Measurements from ENCODE around the gene PCBD1. TPM values are rescaled to one million over a fixed set of nuclear protein-coding genes. Genes with fewer than 3 reads are reported as not detected.

The PCBD1 gene
- total and polyA plus RNA-seq, 2 experiments from 2014 or later, result 33.3 to 78.5 TPM

GRCh38 chr10:70866424-70866823 lies 21.9 kb downstream of the PCBD1 start:
- Histone ChIP-seq H3K4me1 (ENCODE audit: insufficient read depth) (0 out of 2 replicates have a peak, but pooled peaks cover 7% of the 10 kb centered on the region), H3K27ac (ENCODE audit: low read depth) (0 out of 2 replicates have a peak overlapping the region, but pooled peaks have one; percentile 26), H3K4me3 (no peak overlapping the region), H3K27me3 (ENCODE audit: insufficient read depth) (no peaks in the 10 kb centered on the region), H3F3A (replicated peaks; ENCODE audit: low read depth) (no peaks in the 10 kb centered on the region), H4K20me1 (replicated peaks; ENCODE audit: insufficient read depth) (0 out of 2 replicates have a peak, but pooled peaks cover 4% of the 10 kb centered on the region), H3K79me2 (replicated peaks; ENCODE audit: insufficient read depth) (no peaks in the 10 kb centered on the region), H3K9me2 (ENCODE audit: insufficient read depth) (no peaks in the 10 kb centered on the region), H2AFZ (no peak overlapping the region), H3K4me2 (no peak overlapping the region), H3K36me3 (ENCODE audit: insufficient read depth) (peaks cover 14% of the 10 kb centered on the region)
- Mint-ChIP-seq H3K4me1 (peaks cover 23% of the 10 kb centered on the region), H3K4me3 (no peak overlapping the region), H3K27ac (no peak overlapping the region), H3K9me3 (no peaks in the 10 kb centered on the region), H3K36me3 (ENCODE audit: low read depth) (peaks cover 33% of the 10 kb centered on the region), H3K27me3 (ENCODE audit: insufficient read depth, low read depth, poor library complexity) (no peaks in the 10 kb centered on the region)
- no peak for ATAC-seq
- DNase-seq (ENCODE audit: low spot score), result no peak
- TF ChIP-seq ETS1 (IDR thresholded peaks at IDR 0.05) (no peak), EZH2phosphoT487 (IDR thresholded peaks at IDR 0.05; ENCODE audit: unreplicated experiment) (no peak), EZH2 (IDR thresholded peaks at IDR 0.05; ENCODE audit: low read depth, unreplicated experiment) (no peak), STAT1 (IDR thresholded peaks at IDR 0.05; ENCODE audit: unreplicated experiment) (no peak), CTCF (conservative IDR thresholded peaks at IDR 0.05; ENCODE audit: low read depth in 2 of 2) (no peak), CREB1 (CRISPR knock-in tag; IDR thresholded peaks at IDR 0.05; ENCODE audit: low read depth) (no peak), POLR2AphosphoS5 (IDR thresholded peaks at IDR 0.05; ENCODE audit: low read depth) (no peak), ZNF114 (CRISPR knock-in tag; IDR thresholded peaks at IDR 0.05) (no peak), NANOG (IDR thresholded peaks at IDR 0.05; ENCODE audit: borderline replicate concordance) (no peak), ZNF331 (CRISPR knock-in tag; IDR thresholded peaks at IDR 0.05; ENCODE audit: low read depth) (no peak), ZNF462 (CRISPR knock-in tag; IDR thresholded peaks at IDR 0.05) (no peak), REST (IDR thresholded peaks at IDR 0.05; ENCODE audit: unreplicated experiment) (no peak), JUNB (IDR thresholded peaks at IDR 0.05; ENCODE audit: unreplicated experiment) (no peak)

All from GM23338 (cell line).